Testis (tissue), 3 donors: ENCODE data around the gene FAM53A. TPM values are rescaled to one million over a fixed set of nuclear protein-coding genes. Genes with fewer than 3 reads are reported as not detected.

ENCODE experiments used
- DNase-seq: peaks from one replicate; pipeline ENCODE4 v3.0.0-alpha.2; 2019
- H3K27ac ChIP-seq, 2 donors: fragments of 200-600 bp; sonication (generic); one replicate each; pipeline ENCODE4 v1.5.1; 2019
- H3K27me3 ChIP-seq: fragments of 200-600 bp; sonication (generic); one replicate; pipeline ENCODE4 v1.5.1; 2019
- H3K36me3 ChIP-seq: fragments of 200-600 bp; sonication (generic); one replicate; pipeline ENCODE4 v1.5.1; 2017; ENCODE audit warnings: low read depth; ENCODE audit errors: missing control alignments
- H3K4me1 ChIP-seq: fragments of 200-600 bp; sonication (generic); one replicate; pipeline ENCODE4 v1.5.1; 2019
- H3K4me3 ChIP-seq, 2 donors: fragments of 200-600 bp; sonication (generic); one replicate each; pipeline ENCODE4 v1.5.1; 2017 to 2019
- H3K9me3 ChIP-seq: fragments of 200-600 bp; sonication (generic); one replicate; pipeline ENCODE4 v1.5.1; 2017
- CTCF ChIP-seq, 3 experiments: fragments of 450-650 bp in 2 of 3; fragments of 200-600 bp in 1 of 3; sonication (generic) in 1 of 3; IDR thresholded peaks; one replicate each; pipeline ENCODE4 v1.5.1; 2016 to 2019; ENCODE audit warnings: antibody characterized with exemption in 3 of 3, mild to moderate bottlenecking in 2 of 3, moderate library complexity in 1 of 3
- POLR2A ChIP-seq: fragments of 450-650 bp; IDR thresholded peaks from one replicate; pipeline ENCODE4 v1.6.1; 2017; ENCODE audit warnings: antibody characterized with exemption, mild to moderate bottlenecking, moderate library complexity
- WGBS, 2 donors: methylation state at CpG; one replicate each; pipeline ENCODE4 v1.1.5; 2018; 5-methylcytosine and 5-hydroxymethylcytosine counted together
- intact Hi-C: fragments of 100-400 bp; cut with DNase I; formaldehyde crosslinking; loops from one replicate; pipeline ENCODE4 v1.15.1; 2023; ENCODE audit warnings: low total_unique reads
- polyA plus RNA-seq: library from polyadenylated mRNA; stranded (reverse); fragments of 350-450 nt; fragmentation: Illumina TruSeq; extraction: RNeasy Lipid Tissue Mini Kit (QIAGEN cat#74804); gene quantifications from one replicate; pipeline ENCODE4 v1.2.3, GENCODE V29; 2014; ENCODE audit warnings: low read depth, low replicate concordance; ENCODE audit not compliant: insufficient read depth
- total RNA-seq, 2 donors: library from RNA; depleted of rRNA; stranded (reverse); fragments of >200 nt; gene quantifications; one replicate each; pipeline ENCODE4 v1.2.3, GENCODE V29; 2016

The FAM53A gene
- total and polyA plus RNA-seq, 3 donors from 2014 or later: 24.2 to 60.8 (median 41.3) TPM

GRCh38 chr4:1640190-1640589 is 43.9 kb downstream of the FAM53A start:
- intact Hi-C loops: no loop called here
- H3K9me3 ChIP-seq: no peaks in the 10 kb centered on the region
- WGBS, 2 donors: 90 to 97% methylated on average over 7 to 16 of the region's 16 CpGs
- H3K4me1 ChIP-seq: no peaks in the 10 kb centered on the region
- DNase-seq: no peak
- TF ChIP-seq POLR2A: no peak
- TF ChIP-seq CTCF (IDR thresholded peaks at IDR 0.05): no peak
- H3K36me3 ChIP-seq: no peaks in the 10 kb centered on the region
- no peak overlapping the region for H3K4me3 ChIP-seq
- no peaks in the 10 kb centered on the region for H3K27me3 ChIP-seq
- H3K27ac ChIP-seq: no peak overlapping the region

GRCh38 chr4:1639299-1639868 is 44.7 kb downstream of the FAM53A start:
- no peak for DNase-seq
- Histone ChIP-seq H3K27me3 (no peaks in the 10 kb centered on the region), H3K9me3 (no peaks in the 10 kb centered on the region), H3K27ac (no peak overlapping the region), H3K4me1 (no peaks in the 10 kb centered on the region), H3K4me3 (no peak overlapping the region), H3K36me3 (no peaks in the 10 kb centered on the region)
- intact Hi-C loops: loop anchor here (10.0 kb wide), 1 partner anchor 285 kb away; no protein-coding TSS in a partner anchor
- TF ChIP-seq CTCF (IDR thresholded peaks at IDR 0.05): no peak
- no peak for TF ChIP-seq POLR2A
- WGBS, 2 donors: 86 to 94% methylated on average over 6 to 11 of the region's 11 CpGs

- no peak for DNase-seq
- Histone ChIP-seq H3K36me3 (no peaks in the 10 kb centered on the region), H3K4me3 (no peak overlapping the region), H3K4me1 (no peaks in the 10 kb centered on the region), H3K27ac (no peak overlapping the region), H3K9me3 (no peaks in the 10 kb centered on the region), H3K27me3 (no peaks in the 10 kb centered on the region)
- intact Hi-C loops: loop anchor here (10.0 kb wide), 1 partner anchor 284 kb away; no protein-coding TSS in a partner anchor
- TF ChIP-seq CTCF (IDR thresholded peaks at IDR 0.05) (no peak), POLR2A (no peak)
- WGBS, 2 donors: 80 to 97% methylated on average over 2 to 5 of the region's 11 CpGs
These were observed 45.2 kb downstream of the FAM53A start for GRCh38 chr4:1638873-1639272.

- DNase-seq: no peak
- no peak for TF ChIP-seq CTCF (IDR thresholded peaks at IDR 0.05)
- TF ChIP-seq POLR2A: no peak
- Histone ChIP-seq H3K27me3 (no peaks in the 10 kb centered on the region), H3K4me1 (no peaks in the 10 kb centered on the region), H3K36me3 (no peaks in the 10 kb centered on the region), H3K4me3 (no peak overlapping the region), H3K27ac (no peak overlapping the region), H3K9me3 (no peaks in the 10 kb centered on the region)
- intact Hi-C loops: loop anchor here (10.0 kb wide), 1 partner anchor 283 kb away; no protein-coding TSS in a partner anchor
- 86 to 88% methylated on average over 1 to 10 of the region's 10 CpGs for WGBS, 2 donors
These were observed 45.9 kb downstream of the FAM53A start for GRCh38 chr4:1638272-1638598.
